GM12801 (cell line): Measurements from ENCODE around the gene ZACN.

ENCODE experiments used
- TF ChIP-seq, protein P1 (sequence below): IDR thresholded peaks from one replicate; pipeline ENCODE4 v1.5.1; 2011; ENCODE audit warnings: control low read depth; ENCODE audit not compliant: insufficient read length; ENCODE audit errors: extremely low read depth

Gene ZACN

DNA sequence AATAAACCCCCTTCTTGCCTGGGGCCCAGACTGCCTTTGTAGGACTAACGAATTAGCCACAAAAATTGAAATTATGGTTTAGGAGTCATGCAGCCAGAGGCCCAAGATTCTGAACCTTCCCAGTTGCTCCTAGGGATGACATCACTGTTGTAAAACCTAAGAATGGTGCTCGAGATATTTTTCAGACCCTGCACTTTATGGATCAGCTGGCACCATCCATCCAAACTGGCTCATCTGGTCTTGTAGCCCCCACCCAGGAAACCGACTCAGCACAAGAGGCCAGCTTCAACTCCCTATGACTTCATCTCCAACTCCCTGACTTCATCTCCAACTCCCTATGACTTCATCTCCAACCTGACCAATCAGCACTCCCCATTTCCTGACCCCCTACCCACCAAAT, 40.9 kb upstream of the ZACN start:
- TF ChIP-seq, protein P1, sequence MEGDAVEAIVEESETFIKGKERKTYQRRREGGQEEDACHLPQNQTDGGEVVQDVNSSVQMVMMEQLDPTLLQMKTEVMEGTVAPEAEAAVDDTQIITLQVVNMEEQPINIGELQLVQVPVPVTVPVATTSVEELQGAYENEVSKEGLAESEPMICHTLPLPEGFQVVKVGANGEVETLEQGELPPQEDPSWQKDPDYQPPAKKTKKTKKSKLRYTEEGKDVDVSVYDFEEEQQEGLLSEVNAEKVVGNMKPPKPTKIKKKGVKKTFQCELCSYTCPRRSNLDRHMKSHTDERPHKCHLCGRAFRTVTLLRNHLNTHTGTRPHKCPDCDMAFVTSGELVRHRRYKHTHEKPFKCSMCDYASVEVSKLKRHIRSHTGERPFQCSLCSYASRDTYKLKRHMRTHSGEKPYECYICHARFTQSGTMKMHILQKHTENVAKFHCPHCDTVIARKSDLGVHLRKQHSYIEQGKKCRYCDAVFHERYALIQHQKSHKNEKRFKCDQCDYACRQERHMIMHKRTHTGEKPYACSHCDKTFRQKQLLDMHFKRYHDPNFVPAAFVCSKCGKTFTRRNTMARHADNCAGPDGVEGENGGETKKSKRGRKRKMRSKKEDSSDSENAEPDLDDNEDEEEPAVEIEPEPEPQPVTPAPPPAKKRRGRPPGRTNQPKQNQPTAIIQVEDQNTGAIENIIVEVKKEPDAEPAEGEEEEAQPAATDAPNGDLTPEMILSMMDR, result no peak

- TF ChIP-seq, protein P1, result no peak
Observed at GRCh38 chr17:76039121-76039520, 39.9 kb upstream of the ZACN start.

DNA sequence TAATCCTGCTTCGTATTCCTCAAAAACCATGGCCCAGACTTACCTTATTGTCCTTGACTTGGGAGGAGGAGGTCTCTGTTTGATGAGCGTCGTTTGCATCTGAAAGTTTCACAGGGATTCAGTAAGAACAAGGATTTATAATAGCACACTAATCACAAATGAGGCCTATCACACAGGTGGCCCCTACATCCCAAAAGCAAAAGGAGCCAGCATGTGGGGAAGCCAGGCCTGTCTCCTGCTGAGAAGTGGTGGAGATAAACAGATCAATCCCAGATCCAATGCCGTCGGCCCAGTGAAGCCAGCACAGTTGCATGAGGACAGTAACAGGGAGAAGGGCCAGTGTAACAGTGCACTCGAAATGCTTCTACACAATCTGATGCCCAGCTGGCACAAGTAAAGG, 38.6 kb upstream of the ZACN start:
- TF ChIP-seq, protein P1, result no peak

GRCh38 chr17:76046064-76046463, 32.9 kb upstream of the ZACN start:
- TF ChIP-seq, protein P1, result no peak

DNA sequence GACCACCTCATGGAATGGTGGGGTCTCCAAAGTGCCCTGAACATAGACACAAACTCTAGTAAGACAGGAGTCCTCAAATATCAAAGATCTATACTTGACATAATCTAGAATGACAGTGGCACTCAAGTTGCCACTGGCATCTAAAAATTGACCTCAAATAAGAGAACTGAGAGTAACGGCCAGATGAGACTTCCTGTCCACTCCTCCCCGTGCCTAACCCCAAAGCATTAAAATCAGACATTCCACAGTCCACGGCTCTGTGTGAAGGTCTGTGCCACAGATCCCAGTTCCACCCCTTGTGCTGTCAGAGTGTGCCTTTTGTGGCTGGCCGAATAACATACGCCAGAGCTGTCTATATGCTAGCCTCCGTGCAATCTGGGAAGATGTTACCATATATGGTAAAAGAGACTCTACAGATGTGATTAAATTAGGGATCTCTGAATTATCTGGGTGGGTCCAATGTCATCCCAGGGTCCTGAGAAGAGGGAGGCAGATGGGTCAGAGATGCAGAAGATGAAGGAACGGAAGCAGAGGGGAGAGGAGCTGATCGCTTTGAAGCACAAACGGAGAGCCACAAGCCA, 30.9 kb upstream of the ZACN start:
- TF ChIP-seq, protein P1, result no peak

DNA sequence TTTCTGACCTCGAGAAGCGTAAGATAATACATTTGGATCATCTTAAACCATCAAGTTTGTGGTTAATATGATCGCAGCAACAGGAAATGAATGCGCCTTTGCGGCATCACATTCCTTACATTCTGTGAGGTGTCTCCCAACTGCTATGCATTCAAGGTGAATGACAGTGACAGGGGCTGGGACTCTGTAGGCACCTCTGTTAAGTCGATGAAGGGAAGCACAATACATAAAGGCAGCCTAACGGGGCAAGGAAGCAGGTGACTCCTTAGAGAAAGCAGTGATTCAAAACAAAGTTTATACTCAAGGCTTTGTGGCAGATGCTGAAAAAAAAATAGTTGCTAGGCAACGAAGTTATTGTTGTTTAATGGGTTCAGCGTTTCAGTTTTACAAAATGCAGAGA, 30.3 kb upstream of the ZACN start:
- TF ChIP-seq, protein P1, result no peak

- TF ChIP-seq, protein P1, result no peak
Observed at GRCh38 chr17:76049239-76049638, 29.7 kb upstream of the ZACN start.
